Endothelial cell (in vitro differentiated cells): ENCODE results near the gene ZP3. TPM values are rescaled to one million over a fixed set of nuclear protein-coding genes. Genes with fewer than 3 reads are reported as not detected.

Experiments
- DNase-seq: peaks from one replicate; pipeline ENCODE4 v3.0.0; 2021; ENCODE audit warnings: low spot score
- H3K27ac Mint-ChIP-seq: one replicate; pipeline ENCODE4 v1.8.0; 2021; ENCODE audit warnings: mixed read lengths, inconsistent platforms; ENCODE audit not compliant: unreplicated experiment
- H3K27me3 Mint-ChIP-seq: one replicate; pipeline ENCODE4 v1.8.0; 2021; ENCODE audit warnings: mild to moderate bottlenecking, moderate library complexity, mixed read lengths, inconsistent platforms; ENCODE audit not compliant: unreplicated experiment
- H3K36me3 Mint-ChIP-seq: one replicate; pipeline ENCODE4 v1.8.0; 2021; ENCODE audit warnings: mild to moderate bottlenecking, low read depth, mixed read lengths, inconsistent platforms; ENCODE audit not compliant: unreplicated experiment
- H3K4me1 Mint-ChIP-seq: one replicate; pipeline ENCODE4 v1.8.0; 2021; ENCODE audit warnings: mild to moderate bottlenecking, mixed read lengths, inconsistent platforms; ENCODE audit not compliant: unreplicated experiment
- H3K4me3 Mint-ChIP-seq: one replicate; pipeline ENCODE4 v1.8.0; 2021; ENCODE audit warnings: mild to moderate bottlenecking, mixed read lengths, inconsistent platforms; ENCODE audit not compliant: unreplicated experiment
- H3K9me3 Mint-ChIP-seq: one replicate; pipeline ENCODE4 v1.8.0; 2021; ENCODE audit warnings: mixed read lengths, inconsistent platforms; ENCODE audit not compliant: unreplicated experiment
- CTCF ChIP-seq: fragments of 200-600 bp; sonication (generic); IDR thresholded peaks from one replicate; pipeline ENCODE4 v1.5.0; 2021; ENCODE audit warnings: antibody characterized with exemption; ENCODE audit not compliant: unreplicated experiment
- long read RNA-seq: library from polyadenylated mRNA; unstranded; transcript quantifications from one replicate; pipeline ENCODE4 v2.0.0, GENCODE V29; 2020; ENCODE audit not compliant: unreplicated experiment
- total RNA-seq: library from RNA; stranded (reverse); fragmentation: NEBNext Ultra II Directional; extraction: Animal tissue kit (Norgen Biotek cat#: 25700); gene quantifications from one replicate; pipeline ENCODE4 v1.2.1, GENCODE V29; 2021; ENCODE audit not compliant: unreplicated experiment

Gene ZP3
- 105 TPM for total RNA-seq
- long read RNA-seq = 0 reads

GRCh38 chr7:76424413-76425111, at the start of gene ZP3:
Gene ZP3, plus strand, starts transcription at chr7:76424950. Its CDS starts 15 bp downstream, at chr7:76424965.
- Mint-ChIP-seq H3K36me3 (no peaks in the 10 kb centered on the region), H3K4me1 (peaks cover 13% of the 10 kb centered on the region), H3K27me3 (peaks cover 5% of the 10 kb centered on the region), H3K9me3 (no peaks in the 10 kb centered on the region), H3K27ac (no peak within 1 kb of the TSS), H3K4me3 (no peak within 1 kb of the TSS)
- no peak for DNase-seq
- no peak for TF ChIP-seq CTCF

- Mint-ChIP-seq H3K27ac (no peak overlapping the region), H3K36me3 (no peaks in the 10 kb centered on the region), H3K4me1 (peaks cover 17% of the 10 kb centered on the region), H3K4me3 (no peak overlapping the region), H3K27me3 (peaks cover 12% of the 10 kb centered on the region), H3K9me3 (no peaks in the 10 kb centered on the region)
- no peak for TF ChIP-seq CTCF
- DNase-seq = no peak
These were observed 49.5 kb upstream of the ZP3 start for GRCh38 chr7:76375251-76375650.

DNA sequence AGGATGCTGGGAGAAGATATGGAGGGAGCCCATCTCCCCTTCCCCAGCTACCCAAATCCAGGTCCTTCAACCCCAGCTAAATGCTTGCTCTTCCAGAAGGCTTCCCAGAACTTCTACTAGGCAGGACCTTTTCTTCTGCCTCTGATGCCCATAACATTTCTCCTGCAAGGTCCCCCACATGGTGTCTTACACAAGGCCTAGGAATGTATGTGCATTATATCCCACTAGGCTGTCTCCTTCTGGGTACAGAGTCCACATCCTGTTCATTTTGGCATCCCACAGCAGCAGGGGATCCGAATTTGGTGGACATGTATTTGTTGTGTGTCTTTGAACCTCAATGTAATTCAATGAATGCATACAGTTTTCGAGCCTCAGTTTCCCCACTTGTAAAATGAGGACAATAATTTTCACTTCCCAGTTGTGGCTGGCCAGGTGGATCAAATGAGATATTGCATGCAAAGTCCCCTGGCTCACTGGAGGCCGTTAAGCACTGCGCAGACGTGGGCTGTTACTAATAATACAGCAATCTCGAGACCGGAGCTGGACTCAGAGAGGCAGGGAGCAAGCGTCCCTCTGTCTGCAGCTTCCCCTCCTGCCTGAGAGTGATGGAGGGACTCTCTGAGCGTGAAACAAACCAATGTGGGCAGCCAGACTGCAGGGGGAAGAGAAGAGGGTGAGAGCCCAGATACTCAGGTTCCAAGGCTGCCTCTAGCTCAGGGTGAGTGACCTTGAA, 47.4 kb upstream of the ZP3 start:
- H3K4me3 Mint-ChIP-seq = no peak overlapping the region
- H3K36me3 Mint-ChIP-seq = no peaks in the 10 kb centered on the region
- H3K27ac Mint-ChIP-seq = no peak overlapping the region
- H3K27me3 Mint-ChIP-seq = peaks cover 13% of the 10 kb centered on the region
- H3K4me1 Mint-ChIP-seq = peaks cover 17% of the 10 kb centered on the region
- H3K9me3 Mint-ChIP-seq = no peaks in the 10 kb centered on the region
- TF ChIP-seq CTCF = no peak
- DNase-seq = no peak

- H3K36me3 Mint-ChIP-seq = no peaks in the 10 kb centered on the region
- H3K9me3 Mint-ChIP-seq = no peaks in the 10 kb centered on the region
- peaks cover 8% of the 10 kb centered on the region for H3K27me3 Mint-ChIP-seq
- no peak for TF ChIP-seq CTCF
- peaks cover 4% of the 10 kb centered on the region for H3K4me1 Mint-ChIP-seq
- H3K4me3 Mint-ChIP-seq = peak overlapping the region; percentile 71
- DNase-seq = no peak
- H3K27ac Mint-ChIP-seq = peak overlapping the region; percentile 83
These were observed 44.2 kb upstream of the ZP3 start for GRCh38 chr7:76380623-76380966.

DNA sequence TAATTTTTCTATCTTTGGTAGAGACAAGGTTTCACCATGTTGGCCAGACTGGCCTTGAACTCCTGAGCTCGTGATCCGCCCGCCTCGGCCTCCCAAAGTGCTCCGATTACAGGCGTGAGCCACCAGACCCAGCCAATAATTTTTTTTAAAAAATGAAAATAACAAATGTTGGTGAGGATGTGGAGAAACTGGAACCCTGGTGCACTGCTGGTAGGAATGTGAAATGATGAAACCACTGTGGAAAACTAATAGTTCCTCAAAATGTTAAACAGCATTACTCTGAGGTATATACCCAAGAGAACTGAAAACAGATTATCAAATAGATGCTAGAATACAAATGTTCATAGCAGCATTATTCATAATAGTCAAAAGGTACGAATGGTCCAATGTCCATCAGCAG, 42.9 kb upstream of the ZP3 start:
- H3K4me1 Mint-ChIP-seq = peaks cover 4% of the 10 kb centered on the region
- H3K27ac Mint-ChIP-seq = no peak overlapping the region
- peaks cover 8% of the 10 kb centered on the region for H3K27me3 Mint-ChIP-seq
- no peak for DNase-seq
- H3K4me3 Mint-ChIP-seq = no peak overlapping the region
- H3K36me3 Mint-ChIP-seq = no peaks in the 10 kb centered on the region
- TF ChIP-seq CTCF = no peak
- H3K9me3 Mint-ChIP-seq = no peaks in the 10 kb centered on the region
